Spleen (tissue), 3 donors: ENCODE measurements around the gene OR3A3.

ENCODE experiments used
- POLR2A ChIP-seq, 3 donors: fragments of 450-650 bp; IDR thresholded peaks; one replicate each; pipeline ENCODE4 v1.5.1; 2017; ENCODE audit warnings: antibody characterized with exemption in 3 of 3, mild to moderate bottlenecking in 1 of 3
- POLR2AphosphoS5 ChIP-seq, 3 donors: sonication (generic); formaldehyde crosslinking; IDR thresholded peaks; one replicate each; pipeline ENCODE4 v1.5.1; 2017; ENCODE audit warnings: antibody characterized with exemption in 3 of 3

DNA sequence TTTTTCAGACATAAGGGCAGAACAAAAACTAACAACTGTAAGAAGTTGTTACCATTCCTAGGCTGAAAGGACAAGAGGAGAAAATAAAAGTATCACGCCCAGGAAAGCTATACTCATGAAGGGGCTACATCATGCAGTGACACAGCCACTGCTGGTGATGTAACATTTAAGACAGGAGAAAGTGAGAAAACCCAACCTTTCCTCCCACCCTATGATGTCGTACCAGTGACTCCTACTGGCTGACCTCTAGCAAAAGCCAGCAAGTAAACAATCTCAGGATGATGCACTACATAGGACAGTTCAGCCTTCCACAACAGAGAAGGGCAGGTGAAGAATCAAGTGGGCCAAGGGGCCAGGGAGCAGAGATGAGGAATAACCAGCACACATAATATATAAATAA is 36.5 kb downstream of the OR3A3 start:
- TF ChIP-seq POLR2AphosphoS5 (IDR thresholded peaks at IDR 0.05) (no peak), POLR2A (IDR thresholded peaks at IDR 0.05) (no peak)
